WTC11 (cell line): ENCODE measurements around the gene PTGIS. TPM values are rescaled to one million over a fixed set of nuclear protein-coding genes. Genes with fewer than 3 reads are reported as not detected.

Experiments used
- ATAC-seq: fragments of 200-7000 bp; cut with Tn5 transposase; 2 replicates; pipeline ENCODE4 v1.10.0; 2021; ENCODE audit warnings: mild to moderate bottlenecking, moderate library complexity
- CTCF ChIA-PET: fragments of 300-600 bp; sonication (Branson Sonifier 250); formaldehyde crosslinking; loops from one replicate; lab custom pipeline; 2021; ENCODE audit warnings: antibody characterized with exemption; lab: Charles Lee
- POLR2A ChIA-PET: fragments of 350-600 bp; sonication (Branson Sonifier 250); formaldehyde crosslinking; loops from one replicate; lab custom pipeline; 2021; ENCODE audit warnings: antibody characterized with exemption; lab: Charles Lee
- DNase-seq: peaks from one replicate; pipeline ENCODE4 v3.0.0; 2021; ENCODE audit warnings: low spot score
- H3K27ac Mint-ChIP-seq: 2 replicates; pipeline ENCODE4 v1.8.0; 2021; ENCODE audit warnings: mixed read lengths
- H3K27me3 Mint-ChIP-seq: 2 replicates; pipeline ENCODE4 v1.8.0; 2021; ENCODE audit warnings: low read depth, mild to moderate bottlenecking, moderate library complexity, mixed read lengths
- H3K36me3 Mint-ChIP-seq: 2 replicates; pipeline ENCODE4 v1.8.0; 2021; ENCODE audit warnings: mixed read lengths
- H3K4me1 Mint-ChIP-seq: 2 replicates; pipeline ENCODE4 v1.8.0; 2022; ENCODE audit warnings: mixed read lengths
- H3K4me3 Mint-ChIP-seq: 2 replicates; pipeline ENCODE4 v1.8.0; 2021; ENCODE audit warnings: mild to moderate bottlenecking, moderate library complexity, mixed read lengths
- H3K9me3 Mint-ChIP-seq: 2 replicates; pipeline ENCODE4 v1.8.0; 2021; ENCODE audit warnings: mixed read lengths
- CBFB ChIP-seq: sonication (generic); formaldehyde crosslinking; IDR thresholded peaks from 2 replicates; pipeline ENCODE4 v1.8.1; 2022; ENCODE audit warnings: mild to moderate bottlenecking, low read depth, missing genetic modification reagents
- E2F4 ChIP-seq: sonication (generic); formaldehyde crosslinking; IDR thresholded peaks from 2 replicates; pipeline ENCODE4 v1.8.1; 2022; ENCODE audit warnings: low read depth, mild to moderate bottlenecking, moderate library complexity, missing genetic modification reagents, borderline replicate concordance
- GRHL2 ChIP-seq: fragments of 250-450 bp; sonication (Bioruptor Pico); IDR thresholded peaks from 2 replicates; pipeline ENCODE4 v1.8.0; 2022; ENCODE audit warnings: mild to moderate bottlenecking, moderate library complexity; ENCODE audit not compliant: insufficient replicate concordance, severe bottlenecking
- JUN ChIP-seq: sonication (generic); formaldehyde crosslinking; IDR thresholded peaks from 2 replicates; pipeline ENCODE4 v1.8.0; 2023; ENCODE audit warnings: mild to moderate bottlenecking, missing genetic modification reagents
- PRDM15 ChIP-seq: sonication (generic); formaldehyde crosslinking; IDR thresholded peaks from 2 replicates; pipeline ENCODE4 v1.8.0; 2022; ENCODE audit warnings: missing genetic modification reagents
- SP1 ChIP-seq: sonication (generic); formaldehyde crosslinking; conservative IDR thresholded peaks from 2 replicates; pipeline ENCODE4 v1.8.1; 2022; ENCODE audit warnings: missing genetic modification reagents
- ZNF138 ChIP-seq: sonication (generic); formaldehyde crosslinking; conservative IDR thresholded peaks from 2 replicates; pipeline ENCODE4 v1.8.1; 2022; ENCODE audit warnings: mild to moderate bottlenecking, moderate library complexity, missing genetic modification reagents
- ZNF396 ChIP-seq: fragments of 250-450 bp; sonication (Bioruptor Pico); IDR thresholded peaks from 2 replicates; pipeline ENCODE4 v1.8.0; 2021; ENCODE audit warnings: mild to moderate bottlenecking, moderate library complexity, borderline replicate concordance
- ZSCAN18 ChIP-seq: fragments of 250-450 bp; sonication (Bioruptor Pico); IDR thresholded peaks from 2 replicates; pipeline ENCODE4 v2.1.2; 2022; ENCODE audit warnings: mild to moderate bottlenecking, moderate library complexity
- total RNA-seq: library from RNA; stranded (reverse); gene quantifications from 3 replicates; pipeline ENCODE4 v1.2.3, GENCODE V29; 2021
- TF ChIP-seq, protein P1 (sequence below): fragments of 200-600 bp; IDR thresholded peaks from 2 replicates; pipeline ENCODE4 v1.8.0; 2022; ENCODE audit warnings: antibody characterized with exemption
- TF ChIP-seq, protein P2 (sequence below): sonication (generic); formaldehyde crosslinking; IDR thresholded peaks from 2 replicates; pipeline ENCODE4 v1.8.1; 2023; ENCODE audit warnings: mild to moderate bottlenecking, missing genetic modification reagents, borderline replicate concordance
- TF ChIP-seq, protein P3 (sequence below): sonication (generic); formaldehyde crosslinking; IDR thresholded peaks from 2 replicates; pipeline ENCODE4 v1.8.1; 2023; ENCODE audit warnings: mild to moderate bottlenecking, missing genetic modification reagents
- TF ChIP-seq, protein P4 (sequence below): sonication (generic); formaldehyde crosslinking; IDR thresholded peaks from 2 replicates; pipeline ENCODE4 v1.8.1; 2023; ENCODE audit warnings: mild to moderate bottlenecking, missing genetic modification reagents, moderate library complexity
- TF ChIP-seq, protein P5 (sequence below): sonication (generic); formaldehyde crosslinking; IDR thresholded peaks from 2 replicates; pipeline ENCODE4 v1.8.1; 2023; ENCODE audit warnings: mild to moderate bottlenecking, missing genetic modification reagents, moderate library complexity

The PTGIS gene
- total RNA-seq, 1 experiment from 2014 or later, result 24.3 TPM

- TF ChIP-seq, protein P1, sequence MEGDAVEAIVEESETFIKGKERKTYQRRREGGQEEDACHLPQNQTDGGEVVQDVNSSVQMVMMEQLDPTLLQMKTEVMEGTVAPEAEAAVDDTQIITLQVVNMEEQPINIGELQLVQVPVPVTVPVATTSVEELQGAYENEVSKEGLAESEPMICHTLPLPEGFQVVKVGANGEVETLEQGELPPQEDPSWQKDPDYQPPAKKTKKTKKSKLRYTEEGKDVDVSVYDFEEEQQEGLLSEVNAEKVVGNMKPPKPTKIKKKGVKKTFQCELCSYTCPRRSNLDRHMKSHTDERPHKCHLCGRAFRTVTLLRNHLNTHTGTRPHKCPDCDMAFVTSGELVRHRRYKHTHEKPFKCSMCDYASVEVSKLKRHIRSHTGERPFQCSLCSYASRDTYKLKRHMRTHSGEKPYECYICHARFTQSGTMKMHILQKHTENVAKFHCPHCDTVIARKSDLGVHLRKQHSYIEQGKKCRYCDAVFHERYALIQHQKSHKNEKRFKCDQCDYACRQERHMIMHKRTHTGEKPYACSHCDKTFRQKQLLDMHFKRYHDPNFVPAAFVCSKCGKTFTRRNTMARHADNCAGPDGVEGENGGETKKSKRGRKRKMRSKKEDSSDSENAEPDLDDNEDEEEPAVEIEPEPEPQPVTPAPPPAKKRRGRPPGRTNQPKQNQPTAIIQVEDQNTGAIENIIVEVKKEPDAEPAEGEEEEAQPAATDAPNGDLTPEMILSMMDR, result no peak
- TF ChIP-seq JUN, result no peak
- TF ChIP-seq, protein P2, sequence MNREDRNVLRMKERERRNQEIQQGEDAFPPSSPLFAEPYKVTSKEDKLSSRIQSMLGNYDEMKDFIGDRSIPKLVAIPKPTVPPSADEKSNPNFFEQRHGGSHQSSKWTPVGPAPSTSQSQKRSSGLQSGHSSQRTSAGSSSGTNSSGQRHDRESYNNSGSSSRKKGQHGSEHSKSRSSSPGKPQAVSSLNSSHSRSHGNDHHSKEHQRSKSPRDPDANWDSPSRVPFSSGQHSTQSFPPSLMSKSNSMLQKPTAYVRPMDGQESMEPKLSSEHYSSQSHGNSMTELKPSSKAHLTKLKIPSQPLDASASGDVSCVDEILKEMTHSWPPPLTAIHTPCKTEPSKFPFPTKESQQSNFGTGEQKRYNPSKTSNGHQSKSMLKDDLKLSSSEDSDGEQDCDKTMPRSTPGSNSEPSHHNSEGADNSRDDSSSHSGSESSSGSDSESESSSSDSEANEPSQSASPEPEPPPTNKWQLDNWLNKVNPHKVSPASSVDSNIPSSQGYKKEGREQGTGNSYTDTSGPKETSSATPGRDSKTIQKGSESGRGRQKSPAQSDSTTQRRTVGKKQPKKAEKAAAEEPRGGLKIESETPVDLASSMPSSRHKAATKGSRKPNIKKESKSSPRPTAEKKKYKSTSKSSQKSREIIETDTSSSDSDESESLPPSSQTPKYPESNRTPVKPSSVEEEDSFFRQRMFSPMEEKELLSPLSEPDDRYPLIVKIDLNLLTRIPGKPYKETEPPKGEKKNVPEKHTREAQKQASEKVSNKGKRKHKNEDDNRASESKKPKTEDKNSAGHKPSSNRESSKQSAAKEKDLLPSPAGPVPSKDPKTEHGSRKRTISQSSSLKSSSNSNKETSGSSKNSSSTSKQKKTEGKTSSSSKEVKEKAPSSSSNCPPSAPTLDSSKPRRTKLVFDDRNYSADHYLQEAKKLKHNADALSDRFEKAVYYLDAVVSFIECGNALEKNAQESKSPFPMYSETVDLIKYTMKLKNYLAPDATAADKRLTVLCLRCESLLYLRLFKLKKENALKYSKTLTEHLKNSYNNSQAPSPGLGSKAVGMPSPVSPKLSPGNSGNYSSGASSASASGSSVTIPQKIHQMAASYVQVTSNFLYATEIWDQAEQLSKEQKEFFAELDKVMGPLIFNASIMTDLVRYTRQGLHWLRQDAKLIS (CRISPR knock-in tag), result no peak
Measured at GRCh38 chr20:49585585-49586245, 17.8 kb upstream of the PTGIS start (continued).

- POLR2A ChIA-PET, result no interaction called here
- peaks cover 4% of the 10 kb centered on the region for H3K36me3 Mint-ChIP-seq
- CTCF ChIA-PET, result interaction anchor here (1.3 to 7.2 kb wide), 5 partner anchors 18 to 304 kb away, joined by 3 to 46 read pairs (median 4); no protein-coding TSS in a partner anchor
- peaks cover 10% of the 10 kb centered on the region for H3K4me1 Mint-ChIP-seq
- DNase-seq (no peak), ATAC-seq (no peak)
- peaks cover 6% of the 10 kb centered on the region for H3K9me3 Mint-ChIP-seq
- no peak overlapping the region for H3K4me3 Mint-ChIP-seq
- no peaks in the 10 kb centered on the region for H3K27me3 Mint-ChIP-seq
- TF ChIP-seq, protein P3, sequence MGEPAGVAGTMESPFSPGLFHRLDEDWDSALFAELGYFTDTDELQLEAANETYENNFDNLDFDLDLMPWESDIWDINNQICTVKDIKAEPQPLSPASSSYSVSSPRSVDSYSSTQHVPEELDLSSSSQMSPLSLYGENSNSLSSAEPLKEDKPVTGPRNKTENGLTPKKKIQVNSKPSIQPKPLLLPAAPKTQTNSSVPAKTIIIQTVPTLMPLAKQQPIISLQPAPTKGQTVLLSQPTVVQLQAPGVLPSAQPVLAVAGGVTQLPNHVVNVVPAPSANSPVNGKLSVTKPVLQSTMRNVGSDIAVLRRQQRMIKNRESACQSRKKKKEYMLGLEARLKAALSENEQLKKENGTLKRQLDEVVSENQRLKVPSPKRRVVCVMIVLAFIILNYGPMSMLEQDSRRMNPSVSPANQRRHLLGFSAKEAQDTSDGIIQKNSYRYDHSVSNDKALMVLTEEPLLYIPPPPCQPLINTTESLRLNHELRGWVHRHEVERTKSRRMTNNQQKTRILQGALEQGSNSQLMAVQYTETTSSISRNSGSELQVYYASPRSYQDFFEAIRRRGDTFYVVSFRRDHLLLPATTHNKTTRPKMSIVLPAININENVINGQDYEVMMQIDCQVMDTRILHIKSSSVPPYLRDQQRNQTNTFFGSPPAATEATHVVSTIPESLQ (CRISPR knock-in tag), result no peak
- TF ChIP-seq ZNF396, result no peak
- no peak for TF ChIP-seq ZNF138 (CRISPR knock-in tag)
- no peak for TF ChIP-seq SP1
- no peak for TF ChIP-seq GRHL2 (CRISPR knock-in tag)
- TF ChIP-seq ZSCAN18 (CRISPR knock-in tag), result no peak
- TF ChIP-seq PRDM15 (CRISPR knock-in tag), result no peak
- TF ChIP-seq CBFB (CRISPR knock-in tag), result no peak
- TF ChIP-seq, protein P4, sequence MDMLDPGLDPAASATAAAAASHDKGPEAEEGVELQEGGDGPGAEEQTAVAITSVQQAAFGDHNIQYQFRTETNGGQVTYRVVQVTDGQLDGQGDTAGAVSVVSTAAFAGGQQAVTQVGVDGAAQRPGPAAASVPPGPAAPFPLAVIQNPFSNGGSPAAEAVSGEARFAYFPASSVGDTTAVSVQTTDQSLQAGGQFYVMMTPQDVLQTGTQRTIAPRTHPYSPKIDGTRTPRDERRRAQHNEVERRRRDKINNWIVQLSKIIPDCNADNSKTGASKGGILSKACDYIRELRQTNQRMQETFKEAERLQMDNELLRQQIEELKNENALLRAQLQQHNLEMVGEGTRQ (CRISPR knock-in tag), result no peak
- TF ChIP-seq, protein P5, sequence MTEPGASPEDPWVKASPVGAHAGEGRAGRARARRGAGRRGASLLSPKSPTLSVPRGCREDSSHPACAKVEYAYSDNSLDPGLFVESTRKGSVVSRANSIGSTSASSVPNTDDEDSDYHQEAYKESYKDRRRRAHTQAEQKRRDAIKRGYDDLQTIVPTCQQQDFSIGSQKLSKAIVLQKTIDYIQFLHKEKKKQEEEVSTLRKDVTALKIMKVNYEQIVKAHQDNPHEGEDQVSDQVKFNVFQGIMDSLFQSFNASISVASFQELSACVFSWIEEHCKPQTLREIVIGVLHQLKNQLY (CRISPR knock-in tag), result no peak
- no peak for TF ChIP-seq E2F4
- no peak overlapping the region for H3K27ac Mint-ChIP-seq
Measured at GRCh38 chr20:49584418-49585382, 16.8 kb upstream of the PTGIS start.
